Ecto neural progenitor cell (in vitro differentiated cells): ENCODE data around the gene ARID3A.
"Not testable (repeated sequence)": the region's sequence is repeated elsewhere in the genome, so short reads cannot be mapped to it uniquely, and the experiment has no call there.

Experiments
- DNase-seq: peaks from one replicate; pipeline ENCODE4 v3.0.0-alpha.2; 2018; ENCODE audit warnings: low spot score

The ARID3A gene

GRCh38 chr19:1017906-1018305, 92.1 kb downstream of the ARID3A start:
- DNase-seq: no peak

DNA sequence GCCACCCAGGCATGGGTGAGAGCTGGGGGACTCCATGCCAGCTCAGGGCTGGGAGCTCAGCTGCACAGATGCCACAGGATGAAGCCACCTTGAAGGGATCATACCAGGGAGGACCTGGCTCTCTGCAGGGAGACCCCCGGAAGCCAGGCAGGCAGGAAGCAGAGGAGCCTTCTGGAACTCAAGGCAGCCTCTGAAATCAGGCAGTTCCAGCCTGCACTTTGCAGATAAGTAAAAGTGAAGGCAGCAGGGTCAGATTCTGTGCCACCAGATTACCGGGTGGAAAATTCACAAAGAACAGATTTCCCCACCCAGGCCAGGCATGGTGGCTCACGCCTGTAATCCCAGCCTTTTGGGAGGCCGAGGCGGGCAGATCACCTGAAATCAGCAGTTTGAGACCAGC, 92.6 kb downstream of the ARID3A start:
- no peak for DNase-seq

GRCh38 chr19:1018932-1019615, 93.2 kb downstream of the ARID3A start:
- DNase-seq: no peak

DNA sequence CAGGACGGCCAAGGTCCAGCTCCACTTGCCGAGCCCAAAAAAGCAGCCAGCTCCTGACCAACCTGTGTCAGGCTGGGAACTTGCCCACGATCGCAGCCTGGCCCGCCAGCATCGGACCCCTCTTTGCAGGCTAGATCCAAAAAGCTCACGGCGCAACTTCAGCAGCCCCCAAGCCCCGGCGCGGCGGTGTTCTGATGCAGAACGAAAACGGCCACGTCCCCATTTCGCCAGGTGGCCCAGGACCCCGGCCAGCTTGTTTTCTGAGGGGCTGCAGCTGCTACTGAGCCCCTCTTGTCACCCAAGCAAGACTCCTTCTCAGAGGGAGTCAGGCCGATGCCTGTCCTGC, 93.8 kb downstream of the ARID3A start:
- no peak for DNase-seq

GRCh38 chr19:1019980-1020867, 94.4 kb downstream of the ARID3A start:
- peak; percentile 64 for DNase-seq

DNA sequence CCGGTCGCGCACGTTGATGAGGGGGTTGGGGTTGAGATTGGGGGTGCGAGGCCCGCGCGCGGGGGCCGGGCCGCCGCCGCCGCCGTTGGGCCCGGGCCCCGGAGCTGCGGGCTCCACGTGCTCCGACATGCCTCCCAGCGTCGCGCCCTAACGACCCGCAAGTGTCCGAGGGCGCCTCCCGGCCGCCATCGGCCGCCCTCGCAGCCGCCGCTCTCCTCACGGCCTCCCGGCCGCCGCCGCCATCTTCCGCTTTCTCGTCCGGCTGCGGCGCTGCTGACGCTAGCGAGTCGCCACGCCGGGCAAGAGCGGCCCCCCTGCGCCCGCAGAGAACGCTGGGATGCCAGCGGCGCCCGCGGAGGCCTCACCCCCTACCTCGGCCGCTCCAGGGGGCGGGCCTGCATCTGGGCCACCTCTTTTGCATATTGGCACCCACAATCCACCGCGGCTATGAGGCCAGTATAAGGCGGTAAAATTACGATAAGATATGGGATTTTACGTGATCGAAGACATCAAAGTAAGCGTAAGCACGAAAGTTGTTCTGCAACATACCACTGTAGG, 95.1 kb downstream of the ARID3A start, which contains the start of gene TMEM259:
Gene TMEM259, minus strand, starts transcription at position 256 of the 558 bp plus-strand sequence. Its CDS starts 127 bp downstream, at position 129.
- peak; percentile 97 for DNase-seq

- not testable (repeated sequence) for DNase-seq
Observed at GRCh38 chr19:1023883-1024188, 98.0 kb downstream of the ARID3A start.

GRCh38 chr19:1025080-1025479, 99.2 kb downstream of the ARID3A start:
- DNase-seq: not testable (repeated sequence)
